ENCODE data around the gene PGM1.
"Not testable (repeated sequence)": the region's sequence is repeated elsewhere in the genome, so short reads cannot be mapped to it uniquely, and the experiment has no call there.

The PGM1 gene

DNA sequence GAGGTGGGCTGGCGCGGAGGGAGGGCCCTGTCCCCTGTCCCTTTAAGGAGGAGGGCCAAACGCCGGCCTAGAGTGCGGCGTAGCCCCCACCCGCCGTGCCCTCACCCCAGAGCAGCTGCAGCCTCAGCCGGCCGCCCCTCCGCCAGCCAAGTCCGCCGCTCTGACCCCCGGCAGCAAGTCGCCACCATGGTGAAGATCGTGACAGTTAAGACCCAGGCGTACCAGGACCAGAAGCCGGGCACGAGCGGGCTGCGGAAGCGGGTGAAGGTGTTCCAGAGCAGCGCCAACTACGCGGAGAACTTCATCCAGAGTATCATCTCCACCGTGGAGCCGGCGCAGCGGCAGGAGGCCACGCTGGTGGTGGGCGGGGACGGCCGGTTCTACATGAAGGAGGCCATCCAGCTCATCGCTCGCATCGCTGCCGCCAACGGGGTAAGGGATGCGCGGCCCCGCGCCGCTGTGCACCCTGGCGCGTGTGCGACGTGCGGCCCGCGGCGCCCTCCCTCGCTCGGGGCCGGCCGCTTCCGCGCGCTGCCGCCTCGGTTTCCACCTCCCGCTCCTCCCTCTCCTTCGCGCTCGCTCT lies at the start of gene PGM1:
PGM1 (plus strand) TSS at position 109 of the 583 bp plus-strand sequence; CDS start at position 187, 78 bp downstream.
- peak; percentile 91 for DNase-seq

DNA sequence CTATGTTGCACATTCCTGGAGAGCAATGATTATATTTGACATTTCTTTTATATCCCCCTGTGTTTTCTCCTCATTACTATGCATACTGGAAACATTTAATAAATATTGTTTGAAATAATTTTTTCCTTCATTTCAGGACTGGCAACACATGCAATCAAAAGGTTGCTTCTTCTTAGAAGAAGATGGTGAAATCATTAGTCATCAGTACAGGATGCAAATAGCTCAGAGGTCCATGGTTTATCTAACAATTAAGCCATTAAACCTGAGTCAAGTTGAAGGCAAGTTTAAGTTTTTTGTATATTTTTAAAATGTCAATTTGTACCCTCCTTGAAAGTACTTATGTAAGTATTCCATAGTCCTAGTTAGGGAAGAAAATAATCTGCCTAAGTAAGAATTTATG lies 47.4 kb upstream of the PGM1 start:
- DNase-seq: no peak

DNA sequence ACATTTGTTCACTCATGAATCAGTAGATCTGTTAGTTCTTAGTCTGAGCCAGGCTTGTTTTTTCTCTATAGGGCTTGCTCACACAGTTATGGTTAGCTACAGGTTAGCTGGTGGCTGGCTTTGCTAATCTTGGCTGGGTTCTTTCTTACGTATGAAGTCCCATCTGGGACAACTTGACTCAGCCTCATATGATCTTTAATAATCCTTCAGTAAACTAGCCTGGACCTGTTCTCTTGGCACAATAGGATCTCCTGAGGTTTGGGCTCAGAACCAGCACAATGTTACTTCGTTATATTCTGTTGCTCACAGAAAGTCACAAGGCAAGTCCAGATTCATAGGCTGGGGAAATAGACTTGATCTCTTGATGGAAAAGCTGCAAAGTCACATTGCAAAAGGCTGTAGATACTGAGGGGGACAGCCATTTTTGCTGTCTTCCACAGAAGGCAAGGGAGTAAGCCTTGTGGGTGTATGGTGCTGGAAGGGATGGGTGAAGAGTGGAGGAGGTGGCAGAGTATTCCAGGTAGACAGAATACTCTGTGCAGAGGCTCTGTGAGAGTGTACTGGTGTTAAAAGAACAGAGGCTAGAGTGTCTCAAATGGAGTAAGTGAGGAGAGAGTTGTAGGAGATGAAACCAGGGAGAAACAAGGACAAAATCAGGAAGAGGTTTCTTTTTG lies 45.5 kb upstream of the PGM1 start:
- no peak for DNase-seq

DNA sequence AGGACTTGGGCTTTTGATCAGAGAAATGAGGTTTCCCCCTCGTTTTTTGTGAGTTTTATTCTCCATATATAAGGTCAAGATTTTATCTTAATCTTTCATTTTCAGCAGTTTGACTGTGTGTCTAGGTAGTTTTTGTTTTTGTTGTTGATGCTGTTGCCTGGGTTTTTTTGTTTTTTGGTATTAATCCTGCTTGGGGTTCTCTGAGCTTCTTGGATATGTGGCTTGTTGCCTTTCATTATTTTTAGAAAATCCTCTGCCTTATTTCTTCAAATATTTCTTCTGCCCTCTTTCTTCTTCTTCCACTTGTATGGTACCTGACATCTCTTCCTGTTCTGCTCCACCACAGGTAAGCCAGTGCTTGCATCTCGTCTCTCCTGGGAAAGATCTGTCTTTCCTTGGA lies 44.9 kb upstream of the PGM1 start:
- no peak for DNase-seq

DNA sequence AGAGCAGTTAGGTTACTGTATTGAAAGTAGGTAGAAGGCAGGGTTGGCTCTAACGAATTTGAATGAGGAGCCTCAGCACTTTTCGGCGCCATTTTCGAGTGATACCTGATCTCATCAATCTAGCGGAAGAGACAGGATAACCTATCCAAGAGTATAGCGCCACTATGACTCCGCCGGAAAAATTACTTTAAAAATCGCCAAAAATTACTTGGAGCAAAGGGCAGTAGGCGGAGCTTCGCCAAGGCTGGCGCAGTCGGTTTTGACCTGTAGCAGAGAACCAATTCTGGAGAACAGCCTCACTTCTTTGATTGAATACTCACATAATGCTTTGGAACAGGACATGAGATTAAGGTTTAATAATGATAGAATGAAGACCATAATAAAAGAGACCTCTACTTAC lies 44.3 kb upstream of the PGM1 start:
- DNase-seq: no peak

DNA sequence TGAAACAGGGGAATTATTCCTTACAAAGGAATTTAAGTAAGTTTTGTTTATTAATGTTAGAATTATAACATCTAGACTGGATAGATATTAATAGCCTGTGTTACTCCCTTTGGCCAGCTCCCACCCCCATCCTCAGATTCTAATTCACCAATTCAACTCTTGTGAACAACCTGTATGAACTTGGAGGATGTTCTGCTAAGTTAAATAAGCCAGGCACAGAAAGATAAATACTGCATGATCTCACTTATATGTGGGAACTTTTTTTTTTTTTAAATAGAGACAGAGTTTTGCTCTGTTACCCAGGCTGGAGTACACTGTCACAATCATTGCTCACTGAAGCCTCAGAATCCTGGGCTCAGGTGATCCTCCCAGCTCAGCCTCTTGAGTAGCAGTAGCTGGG lies 37.7 kb upstream of the PGM1 start:
- no peak for DNase-seq

DNA sequence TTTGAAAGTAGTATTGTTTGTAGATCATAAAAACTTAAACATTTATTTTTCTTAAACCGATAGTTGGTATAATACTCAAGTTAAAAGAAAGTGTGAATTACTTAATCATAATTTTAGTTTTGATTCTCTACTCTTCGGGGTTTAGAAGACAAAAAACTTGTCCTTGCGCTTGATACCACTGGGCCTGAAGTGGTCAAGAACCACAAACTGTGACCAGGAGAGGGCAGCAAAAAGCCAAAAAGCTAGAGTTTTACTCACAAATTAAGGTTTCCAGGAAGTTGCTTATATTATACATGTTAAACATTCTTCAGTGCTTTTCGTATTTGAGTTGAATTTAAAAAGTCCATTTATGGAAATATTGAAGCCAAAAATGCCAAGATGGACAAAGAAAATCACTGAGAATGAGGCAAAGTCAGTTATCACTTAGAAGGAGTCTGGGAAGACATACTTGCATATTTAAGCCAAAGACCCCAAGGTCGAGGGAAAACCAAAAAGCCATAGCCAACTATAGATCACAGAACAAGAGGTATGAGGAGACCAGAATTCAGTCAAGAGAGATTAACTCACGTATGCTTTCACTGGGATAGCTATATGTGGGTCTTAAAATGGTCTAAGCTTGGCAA lies 35.7 kb upstream of the PGM1 start:
- DNase-seq: no peak

DNA sequence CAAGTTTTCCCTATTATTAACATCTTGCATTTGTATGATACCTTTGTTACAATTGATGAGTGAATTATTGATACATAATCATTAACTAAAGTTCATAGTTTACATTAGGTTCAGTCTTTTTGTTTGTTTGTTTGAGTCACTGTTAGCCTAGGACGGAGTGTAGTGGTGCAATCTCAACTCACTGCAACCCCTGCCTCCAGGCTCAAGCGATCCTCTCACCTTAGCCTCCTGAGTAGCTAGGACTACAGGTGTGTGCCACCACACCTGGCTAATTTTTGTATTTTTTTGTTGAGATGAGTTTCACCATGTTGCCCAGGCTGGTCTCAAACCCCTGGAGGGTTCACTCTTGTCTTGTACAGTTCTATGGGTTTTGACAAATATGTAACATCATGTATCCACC lies 33.9 kb upstream of the PGM1 start:
- DNase-seq: no peak

DNA sequence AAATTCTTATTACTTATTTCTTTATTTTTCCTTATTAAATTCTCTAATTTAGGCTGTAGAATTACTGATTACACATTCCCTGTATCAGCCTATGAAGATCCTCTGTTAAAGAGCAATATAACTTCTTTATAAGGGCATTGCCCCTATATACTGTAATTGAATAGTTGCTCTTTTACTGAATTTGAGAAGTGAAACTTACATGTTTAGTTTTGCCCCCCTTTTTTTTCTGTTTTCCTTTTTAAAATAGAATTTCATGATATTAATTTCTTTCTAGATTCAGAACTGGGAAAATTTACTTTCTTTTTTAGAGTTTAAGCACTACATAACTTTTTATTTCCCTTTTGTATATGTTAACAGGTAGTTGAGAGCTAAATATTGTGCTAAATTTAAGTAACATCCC lies 29.5 kb upstream of the PGM1 start:
- no peak for DNase-seq

DNA sequence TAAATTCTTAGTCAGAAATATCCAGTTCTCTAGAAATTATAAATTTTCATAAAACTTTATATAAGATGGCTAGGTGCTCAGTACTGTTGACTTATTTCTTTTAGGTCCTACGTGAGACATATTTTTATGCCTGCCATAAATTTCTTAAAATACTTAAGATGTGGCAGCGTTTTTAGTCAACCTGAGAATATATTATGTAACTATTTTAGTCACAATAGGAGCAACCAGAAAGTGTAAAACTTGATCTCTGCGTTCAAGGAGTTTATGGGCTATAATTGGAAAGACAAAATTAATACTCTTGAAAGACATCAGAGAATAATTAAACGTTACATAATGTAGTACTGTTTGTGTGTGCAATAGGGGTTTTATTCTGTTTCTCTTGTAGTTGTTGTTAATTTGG lies 24.1 kb upstream of the PGM1 start:
- no peak for DNase-seq

DNA sequence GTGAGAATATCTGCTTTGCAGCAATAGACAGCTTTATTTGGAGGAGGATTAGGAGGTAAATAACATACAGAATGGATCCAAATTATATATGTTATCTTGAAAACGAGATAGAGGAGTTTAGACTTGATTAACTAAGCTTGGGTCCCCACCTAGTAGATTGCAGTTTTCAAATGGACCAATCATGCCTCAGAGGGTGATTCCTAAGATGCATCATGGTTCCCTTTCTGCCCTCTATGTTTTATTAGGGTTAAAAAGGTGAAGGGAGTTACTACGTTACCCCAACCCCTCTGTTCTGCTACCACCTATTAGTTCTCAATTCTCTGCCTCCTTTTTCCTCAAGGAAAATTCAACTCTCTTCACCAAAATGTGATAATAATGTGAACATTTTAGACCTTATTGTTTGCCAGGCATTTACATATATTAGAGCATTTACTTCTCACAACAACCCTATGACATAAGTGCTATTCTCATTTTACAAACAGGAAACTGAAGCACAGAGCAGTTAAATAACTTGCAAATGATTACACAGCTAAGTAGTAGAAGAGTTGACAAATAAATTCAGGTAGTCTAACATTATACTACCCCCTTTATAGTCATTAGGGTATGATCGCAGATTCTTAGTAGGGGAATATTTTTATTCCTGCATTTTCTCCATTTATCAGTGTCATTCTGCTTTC lies 23.4 kb upstream of the PGM1 start:
- no peak for DNase-seq

DNA sequence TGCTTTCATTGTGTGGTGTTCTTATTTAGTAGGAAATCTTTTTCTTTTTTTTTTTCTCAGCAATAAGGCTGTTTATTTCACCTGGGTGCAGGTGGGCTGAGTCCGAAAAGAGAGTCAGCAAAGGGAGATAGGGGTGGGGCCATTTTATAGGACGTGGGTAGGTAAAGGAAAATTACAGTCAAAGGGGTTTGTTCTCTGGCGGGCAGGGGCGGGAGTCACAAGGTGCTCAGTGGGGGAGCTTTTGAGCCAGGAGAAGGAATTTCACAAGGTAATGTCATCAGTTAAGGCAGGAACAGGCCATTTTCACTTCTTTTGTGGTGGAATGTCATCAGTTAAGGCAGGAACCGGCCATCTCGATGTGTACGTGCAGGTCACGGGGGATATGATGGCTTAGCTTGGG lies 20.5 kb upstream of the PGM1 start:
- DNase-seq: not testable (repeated sequence)

DNA sequence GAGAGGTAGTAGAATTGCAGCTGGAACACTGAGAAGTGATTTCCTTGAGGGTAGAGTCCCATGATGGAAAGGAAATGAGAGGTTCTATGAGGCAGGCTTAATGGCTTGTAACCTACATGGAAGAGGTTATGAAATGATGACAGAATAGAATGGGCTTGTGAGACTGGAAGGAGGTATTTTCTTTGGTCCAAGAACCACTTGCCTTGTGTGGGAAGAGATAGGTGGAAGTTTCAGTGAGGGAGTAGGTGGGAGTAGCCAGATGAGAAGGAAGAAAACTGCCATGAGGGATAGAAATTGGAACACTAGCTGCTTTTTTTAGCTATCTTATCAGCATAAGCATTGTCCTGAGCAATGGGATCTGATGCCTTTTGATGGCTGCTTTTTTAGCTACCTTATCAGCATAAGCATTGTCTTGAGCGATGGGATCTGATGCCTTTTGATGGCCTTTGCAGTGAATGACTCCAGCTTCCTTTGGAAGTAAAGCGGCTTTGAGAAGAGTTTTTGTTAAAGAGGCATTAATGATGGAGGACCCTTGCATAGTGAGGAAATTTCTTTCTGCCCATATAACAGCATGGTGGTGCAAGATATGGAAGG lies 18.9 kb upstream of the PGM1 start:
- DNase-seq: not testable (repeated sequence)

DNA sequence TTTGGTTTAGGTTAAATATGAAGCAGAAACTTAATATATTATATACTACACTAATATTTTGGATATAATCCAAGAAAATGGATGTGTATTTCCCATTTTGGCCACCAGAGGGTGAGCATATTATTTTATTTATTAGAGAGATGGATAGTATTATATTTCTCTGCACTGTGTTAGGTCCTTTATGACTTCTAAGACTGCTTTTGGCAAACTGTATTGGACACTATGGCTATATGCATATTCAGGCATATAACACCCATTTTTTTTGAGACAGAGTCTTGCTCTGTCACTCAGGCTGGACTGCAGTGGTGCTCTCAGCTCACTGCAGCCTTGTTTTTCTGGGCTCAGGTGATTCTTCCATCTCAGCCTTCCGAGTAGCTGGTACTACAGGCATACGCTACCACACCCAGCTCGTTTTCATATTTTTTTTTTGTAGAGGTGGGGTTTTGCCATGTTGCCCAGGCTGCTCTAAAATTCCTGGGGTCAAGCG lies 17.8 kb upstream of the PGM1 start:
- no peak for DNase-seq

DNA sequence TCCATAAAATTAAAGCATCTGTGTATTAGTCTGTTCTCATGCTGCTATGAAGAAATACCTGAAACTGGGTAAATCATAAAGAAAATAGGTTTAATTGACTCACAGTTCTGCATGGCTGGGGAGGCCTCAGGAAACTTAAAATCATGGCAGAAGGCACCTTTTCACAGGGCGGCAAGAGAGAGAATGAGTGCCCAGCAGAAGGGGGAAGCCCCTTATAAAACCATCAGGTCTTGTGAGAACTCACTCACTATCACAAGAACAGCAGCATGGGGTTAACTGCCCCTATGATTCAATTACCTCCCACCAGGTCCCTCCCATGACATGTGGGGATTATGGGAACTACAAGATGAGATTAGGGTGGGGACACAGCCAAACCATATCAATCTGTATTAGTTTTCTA lies 6.9 kb upstream of the PGM1 start:
- DNase-seq: not testable (repeated sequence)

DNA sequence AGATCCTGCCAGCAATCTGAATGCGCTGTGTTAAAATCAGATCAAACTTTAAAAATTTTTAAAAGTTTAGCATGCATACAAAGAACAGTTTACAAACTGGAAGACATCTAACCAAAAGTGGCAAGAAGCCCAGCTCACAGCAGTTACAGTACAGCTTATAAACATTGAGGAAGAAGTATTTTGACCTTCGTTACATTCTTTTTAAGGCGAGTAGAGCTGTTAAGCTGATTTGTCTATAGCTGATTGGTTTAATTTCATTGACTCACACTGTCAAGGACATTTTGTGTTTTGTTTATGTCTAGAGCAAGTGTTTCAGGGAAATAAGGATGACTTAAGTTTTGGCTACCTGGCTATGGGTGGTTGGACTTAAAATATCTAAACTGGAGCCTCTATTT lies 3.0 kb upstream of the PGM1 start:
- no peak for DNase-seq

DNA sequence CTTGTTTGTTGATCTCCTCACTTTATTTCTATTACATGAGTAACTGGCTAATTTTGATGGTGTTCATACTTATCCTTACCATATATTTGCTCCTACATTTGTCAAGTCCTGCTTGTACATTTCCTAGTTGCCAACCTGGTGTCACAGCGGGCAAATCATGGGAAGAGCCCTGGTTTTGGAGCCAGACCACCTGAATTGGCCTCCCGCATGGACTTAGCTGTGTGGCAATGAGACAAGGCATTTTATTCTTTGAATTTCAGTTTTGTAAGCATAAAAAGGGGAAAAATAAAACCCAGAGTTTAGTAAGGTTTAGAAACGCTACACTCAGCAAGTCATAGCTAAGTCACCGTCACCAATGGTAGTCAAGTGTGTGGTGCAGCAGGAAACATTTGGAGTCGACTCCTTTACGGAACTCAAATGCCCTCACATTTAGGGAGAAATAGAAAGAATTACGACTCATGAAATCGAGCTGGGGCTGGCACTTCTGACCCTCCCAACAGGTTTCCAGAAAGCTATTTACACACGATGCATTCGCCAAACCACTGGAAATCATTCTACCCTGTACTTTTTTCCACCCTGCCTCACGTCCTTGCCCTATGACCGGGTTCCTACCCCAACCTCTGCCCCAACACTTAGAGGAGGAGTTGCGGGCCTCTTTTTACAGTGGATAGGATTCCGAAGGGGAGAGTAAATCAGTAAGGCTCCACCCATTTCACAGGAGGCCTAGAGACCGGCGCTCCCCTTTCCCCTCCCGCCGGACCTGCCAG lies 492 bp upstream of the PGM1 start:
- DNase-seq: no peak

DNA sequence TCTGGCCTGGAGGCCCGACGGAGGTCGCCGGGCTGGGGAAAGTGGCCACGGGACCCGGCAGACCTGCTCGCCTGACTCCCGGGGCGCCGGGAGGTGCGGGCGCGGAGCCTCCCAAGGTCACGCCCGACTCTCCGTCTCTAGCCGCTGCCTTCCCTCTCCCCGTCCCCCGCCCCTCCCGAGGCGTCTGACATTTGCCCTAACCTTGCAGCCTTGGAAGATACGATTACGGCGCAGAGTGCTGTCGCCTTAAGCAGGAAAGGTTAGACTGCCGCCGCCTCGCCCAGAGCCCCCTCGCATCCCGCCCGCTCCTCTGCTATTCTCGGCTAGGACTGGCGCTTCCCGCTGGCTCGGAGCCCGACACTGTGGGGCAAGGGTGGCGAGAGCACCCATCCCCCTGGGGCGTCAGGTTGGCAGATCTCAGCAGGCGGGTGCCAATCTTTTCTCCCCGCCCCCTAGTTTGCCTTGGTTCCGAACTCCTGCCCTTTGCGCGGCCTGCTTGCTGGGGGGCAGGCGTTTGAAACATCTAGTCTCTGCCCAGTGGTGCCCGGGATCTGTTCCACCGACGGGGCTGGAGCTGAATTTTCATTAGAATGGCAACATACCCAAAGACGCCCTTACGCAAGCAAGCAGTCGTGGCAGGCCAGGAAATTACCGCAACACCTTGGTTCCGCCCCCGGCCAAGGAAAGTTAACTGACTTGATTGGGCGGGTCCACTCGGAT lies 835 bp downstream of the PGM1 start:
- peak; percentile 91 for DNase-seq

DNA sequence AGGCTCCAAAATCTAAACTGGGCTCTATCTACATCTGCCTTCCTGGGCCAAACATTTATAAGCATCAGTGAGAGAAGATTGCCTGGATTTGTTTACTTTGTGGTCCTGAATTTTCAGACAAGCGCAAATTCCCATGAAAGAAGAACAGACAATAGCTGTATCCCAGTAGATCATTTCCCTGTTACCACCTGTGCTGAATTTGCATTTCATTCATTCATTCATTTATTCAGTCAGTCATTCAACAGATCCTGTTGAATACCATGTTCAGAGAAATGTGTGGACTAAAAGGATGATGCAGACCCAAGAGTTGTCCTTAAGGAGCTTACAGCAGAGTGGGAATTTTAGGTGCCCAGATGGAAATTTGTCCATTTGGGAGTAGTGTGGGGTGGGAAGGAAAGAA lies 2.2 kb downstream of the PGM1 start:
- DNase-seq: no peak

DNA sequence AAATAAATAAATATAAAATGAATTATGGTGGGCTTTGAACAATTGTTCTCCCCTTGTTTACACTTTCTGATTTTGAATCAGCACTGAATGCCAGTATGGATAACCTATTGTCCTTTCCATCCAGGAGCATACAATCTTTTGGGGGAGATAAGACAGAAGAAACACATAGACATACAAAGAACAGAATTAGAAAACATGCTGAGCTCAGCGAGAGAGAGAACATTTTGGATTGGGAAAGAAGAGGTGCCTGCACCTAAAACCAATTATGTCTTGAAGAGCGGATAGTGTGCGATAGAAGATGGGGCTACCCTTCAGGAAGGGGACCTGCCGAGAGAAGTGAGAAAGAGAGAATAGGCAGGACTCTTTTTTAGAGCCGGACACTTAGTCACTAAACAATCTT lies 6.6 kb downstream of the PGM1 start:
- DNase-seq: no peak

DNA sequence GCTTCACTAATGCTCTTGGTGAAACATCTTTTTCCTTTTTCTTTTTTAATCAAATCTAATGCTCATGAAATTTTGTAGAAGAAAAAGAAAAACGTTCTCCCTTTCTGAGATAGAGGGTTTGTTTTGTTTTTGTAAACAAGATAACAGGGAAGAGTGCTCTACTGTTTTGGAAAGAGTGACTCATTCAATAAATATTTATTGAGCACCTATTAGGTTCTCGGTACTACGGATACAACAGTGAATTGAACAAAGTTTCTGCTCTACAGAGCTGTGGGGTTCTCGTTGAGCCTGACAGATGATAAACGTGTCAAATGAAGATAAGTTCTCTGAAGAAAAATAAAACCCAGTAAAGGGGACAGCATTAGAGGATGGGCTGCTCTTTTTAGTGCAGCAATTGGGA lies 7.0 kb downstream of the PGM1 start:
- DNase-seq: no peak

DNA sequence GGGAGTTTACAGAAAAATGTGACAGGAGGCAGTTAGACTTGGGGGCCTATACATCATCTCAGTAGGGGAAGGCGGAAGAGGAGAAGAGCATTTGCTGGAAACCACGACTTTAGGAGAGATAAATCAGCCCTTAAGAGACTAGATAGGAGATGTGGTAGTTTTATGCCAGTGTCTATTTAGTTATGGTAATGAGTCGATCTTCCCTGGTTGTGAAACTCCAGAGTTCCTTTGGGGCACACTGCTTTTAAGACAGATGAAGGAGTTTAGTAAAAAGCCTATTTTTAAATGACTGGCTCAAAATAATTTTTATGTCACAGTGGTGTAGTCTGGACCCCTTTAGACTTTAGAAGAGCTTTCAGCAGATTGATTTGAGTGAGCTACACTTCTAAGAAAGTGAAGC lies 7.8 kb downstream of the PGM1 start:
- DNase-seq: no peak

All from activated effector memory CD4-positive, alpha-beta T cell treated with anti-CD3 and anti-CD28 coated beads, Interleukin-2, amount 50 U/mL, for 16 hours (primary cell).